ENCODE data around the gene EBF3. TPM values are rescaled to one million over a fixed set of nuclear protein-coding genes. Genes with fewer than 3 reads are reported as not detected.

EBF3 gene
- total RNA-seq, 1 donor from 2014 or later = 0.07 TPM

DNA sequence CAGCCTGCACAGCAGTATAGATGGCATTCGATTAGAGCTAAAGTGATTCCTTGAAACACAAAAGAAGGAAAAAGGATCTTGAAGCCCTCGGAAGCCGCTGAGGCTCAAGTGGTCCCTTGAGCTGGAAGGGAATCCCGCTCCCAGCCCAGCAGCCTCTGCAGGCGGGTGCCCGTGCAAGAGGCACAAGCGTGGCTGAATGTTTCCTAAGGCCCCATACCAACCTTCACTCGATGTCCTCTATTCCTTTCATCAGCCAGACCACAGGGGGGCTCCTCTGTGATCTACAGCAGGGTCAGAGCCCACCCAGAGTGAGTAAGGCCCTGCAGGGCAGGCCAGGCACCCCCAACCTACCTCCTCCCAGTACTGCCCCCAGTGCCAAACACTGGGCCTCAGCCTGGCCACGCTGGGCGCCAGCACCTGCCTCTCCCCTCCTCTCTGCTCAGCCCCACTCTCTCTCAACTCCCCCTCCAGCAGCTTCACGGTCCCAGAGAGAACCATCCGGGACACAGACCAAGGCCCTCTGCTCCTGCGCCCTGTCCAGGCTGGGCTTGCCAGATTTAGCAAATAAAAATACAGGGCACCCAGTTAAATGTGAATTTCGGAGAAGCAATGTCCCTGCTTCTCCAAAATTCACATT lies 30.5 kb downstream of the EBF3 start:
- DNase-seq (ENCODE audit: low read depth) (no peak), FAIRE-seq (no peak)
- Histone ChIP-seq H3K36me3 (ENCODE audit: insufficient read depth, low read length) (no peaks in the 10 kb centered on the region), H3K4me2 (ENCODE audit: low read length) (no peak overlapping the region), H3K27me3 (ENCODE audit: insufficient read depth, low read length) (no peaks in the 10 kb centered on the region), H4K20me1 (ENCODE audit: insufficient read depth, low read length) (no peaks in the 10 kb centered on the region), H3K27ac (ENCODE audit: low read depth, low read length) (no peak overlapping the region), H2AFZ (ENCODE audit: low read depth, low read length) (no peak overlapping the region), H3K9me3 (ENCODE audit: insufficient read depth, low read depth, low read length) (no peaks in the 10 kb centered on the region), H3K4me1 (ENCODE audit: insufficient read depth, low read length) (no peaks in the 10 kb centered on the region), H3K4me3 (ENCODE audit: insufficient read depth, low read depth, low read length) (no peak overlapping the region), H3K79me2 (ENCODE audit: insufficient read depth, low read length) (no peaks in the 10 kb centered on the region), H3K9ac (ENCODE audit: low read length) (no peak overlapping the region)
- Mint-ChIP-seq H3K27ac (ENCODE audit: unreplicated experiment) (no peak overlapping the region), H3K36me3 (ENCODE audit: low read depth, unreplicated experiment) (no peaks in the 10 kb centered on the region), H3K4me3 (ENCODE audit: unreplicated experiment) (no peak overlapping the region), H3K9me3 (ENCODE audit: unreplicated experiment) (no peaks in the 10 kb centered on the region), H3K4me1 (ENCODE audit: low read depth, unreplicated experiment) (no peaks in the 10 kb centered on the region), H3K27me3 (ENCODE audit: low read depth, unreplicated experiment) (peaks cover 43% of the 10 kb centered on the region)
- no peak for TF ChIP-seq EZH2 (IDR thresholded peaks at IDR 0.05; ENCODE audit: insufficient read depth, low read length)
- TF ChIP-seq, protein P1, sequence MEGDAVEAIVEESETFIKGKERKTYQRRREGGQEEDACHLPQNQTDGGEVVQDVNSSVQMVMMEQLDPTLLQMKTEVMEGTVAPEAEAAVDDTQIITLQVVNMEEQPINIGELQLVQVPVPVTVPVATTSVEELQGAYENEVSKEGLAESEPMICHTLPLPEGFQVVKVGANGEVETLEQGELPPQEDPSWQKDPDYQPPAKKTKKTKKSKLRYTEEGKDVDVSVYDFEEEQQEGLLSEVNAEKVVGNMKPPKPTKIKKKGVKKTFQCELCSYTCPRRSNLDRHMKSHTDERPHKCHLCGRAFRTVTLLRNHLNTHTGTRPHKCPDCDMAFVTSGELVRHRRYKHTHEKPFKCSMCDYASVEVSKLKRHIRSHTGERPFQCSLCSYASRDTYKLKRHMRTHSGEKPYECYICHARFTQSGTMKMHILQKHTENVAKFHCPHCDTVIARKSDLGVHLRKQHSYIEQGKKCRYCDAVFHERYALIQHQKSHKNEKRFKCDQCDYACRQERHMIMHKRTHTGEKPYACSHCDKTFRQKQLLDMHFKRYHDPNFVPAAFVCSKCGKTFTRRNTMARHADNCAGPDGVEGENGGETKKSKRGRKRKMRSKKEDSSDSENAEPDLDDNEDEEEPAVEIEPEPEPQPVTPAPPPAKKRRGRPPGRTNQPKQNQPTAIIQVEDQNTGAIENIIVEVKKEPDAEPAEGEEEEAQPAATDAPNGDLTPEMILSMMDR (IDR thresholded peaks at IDR 0.05; ENCODE audit: insufficient read depth, low read depth, low read length) = no peak

DNA sequence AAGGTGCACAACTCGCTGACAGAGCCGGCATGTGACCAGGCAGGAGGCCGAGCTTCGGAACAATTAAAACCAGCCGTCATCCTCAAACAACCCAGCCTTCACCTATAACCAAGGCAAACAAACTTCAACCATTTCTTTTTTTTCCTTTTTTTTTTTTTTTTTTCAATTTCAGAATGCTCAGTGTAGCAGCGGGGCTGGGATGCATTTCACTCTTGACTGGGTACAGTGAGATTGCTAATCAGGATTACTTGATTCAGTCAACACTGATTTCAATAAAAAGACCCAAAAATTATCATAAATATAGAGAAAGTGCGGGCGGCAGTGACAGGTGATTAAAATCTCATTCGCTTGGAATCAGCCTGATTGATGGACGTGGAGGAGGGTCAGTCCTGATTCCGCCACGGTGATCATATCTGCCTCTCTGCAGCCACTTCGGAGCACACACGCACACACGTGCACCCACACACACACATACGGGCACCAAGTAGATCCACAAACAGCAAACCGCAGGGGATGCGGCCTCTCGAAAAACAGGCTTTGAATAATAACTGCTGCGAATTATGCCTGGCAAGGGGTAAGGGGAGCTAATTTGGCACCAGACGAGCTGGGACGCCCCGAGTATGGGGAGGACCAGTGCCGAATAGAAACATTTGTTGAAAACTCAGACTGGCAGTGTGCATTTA lies 31.2 kb downstream of the EBF3 start:
- Histone ChIP-seq H3K4me2 (ENCODE audit: low read length) (no peak overlapping the region), H3K27me3 (ENCODE audit: insufficient read depth, low read length) (no peaks in the 10 kb centered on the region), H3K27ac (ENCODE audit: low read depth, low read length) (no peak overlapping the region), H3K9me3 (ENCODE audit: insufficient read depth, low read depth, low read length) (no peaks in the 10 kb centered on the region), H3K4me3 (ENCODE audit: insufficient read depth, low read depth, low read length) (no peak overlapping the region), H3K36me3 (ENCODE audit: insufficient read depth, low read length) (no peaks in the 10 kb centered on the region), H3K9ac (ENCODE audit: low read length) (no peak overlapping the region), H3K79me2 (ENCODE audit: insufficient read depth, low read length) (no peaks in the 10 kb centered on the region), H3K4me1 (ENCODE audit: insufficient read depth, low read length) (no peaks in the 10 kb centered on the region), H2AFZ (ENCODE audit: low read depth, low read length) (no peak overlapping the region), H4K20me1 (ENCODE audit: insufficient read depth, low read length) (no peaks in the 10 kb centered on the region)
- TF ChIP-seq, protein P1 (IDR thresholded peaks at IDR 0.05; ENCODE audit: insufficient read depth, low read depth, low read length) = no peak
- TF ChIP-seq EZH2 (IDR thresholded peaks at IDR 0.05; ENCODE audit: insufficient read depth, low read length) = no peak
- FAIRE-seq (no peak), DNase-seq (ENCODE audit: low read depth) (no peak)
- peaks cover 39% of the 10 kb centered on the region for H3K27me3 Mint-ChIP-seq (ENCODE audit: low read depth, unreplicated experiment)
- no peaks in the 10 kb centered on the region for H3K9me3 Mint-ChIP-seq (ENCODE audit: unreplicated experiment)
- H3K4me3 Mint-ChIP-seq (ENCODE audit: unreplicated experiment) = no peak overlapping the region
- H3K36me3 Mint-ChIP-seq (ENCODE audit: low read depth, unreplicated experiment) = no peaks in the 10 kb centered on the region
- H3K4me1 Mint-ChIP-seq (ENCODE audit: low read depth, unreplicated experiment) = no peaks in the 10 kb centered on the region
- H3K27ac Mint-ChIP-seq (ENCODE audit: unreplicated experiment) = no peak overlapping the region

DNA sequence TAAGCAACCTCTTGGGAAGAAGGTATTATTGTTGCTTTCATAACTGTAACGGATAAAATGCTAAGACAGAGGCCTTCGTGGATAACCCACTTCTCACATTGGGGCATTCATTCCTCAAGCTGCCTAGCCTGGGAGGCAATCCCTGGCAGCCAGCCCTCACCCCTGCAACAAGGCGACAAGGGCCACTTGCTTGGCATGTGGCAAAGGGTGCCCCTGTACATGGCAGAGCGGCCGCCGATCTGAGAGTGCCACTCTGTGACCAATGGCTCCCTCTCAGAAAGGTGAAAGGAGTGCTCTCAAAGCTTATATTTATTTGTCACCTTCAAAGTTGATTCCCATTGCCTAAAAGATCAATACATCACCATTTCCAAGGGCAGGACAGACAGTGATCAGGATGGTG lies 31.9 kb downstream of the EBF3 start:
- Histone ChIP-seq H3K4me3 (ENCODE audit: insufficient read depth, low read depth, low read length) (no peak overlapping the region), H4K20me1 (ENCODE audit: insufficient read depth, low read length) (no peaks in the 10 kb centered on the region), H3K27me3 (ENCODE audit: insufficient read depth, low read length) (no peaks in the 10 kb centered on the region), H3K4me1 (ENCODE audit: insufficient read depth, low read length) (no peaks in the 10 kb centered on the region), H3K27ac (ENCODE audit: low read depth, low read length) (no peak overlapping the region), H3K9me3 (ENCODE audit: insufficient read depth, low read depth, low read length) (no peaks in the 10 kb centered on the region), H3K9ac (ENCODE audit: low read length) (no peak overlapping the region), H3K79me2 (ENCODE audit: insufficient read depth, low read length) (no peaks in the 10 kb centered on the region), H3K4me2 (ENCODE audit: low read length) (no peak overlapping the region), H2AFZ (ENCODE audit: low read depth, low read length) (no peak overlapping the region), H3K36me3 (ENCODE audit: insufficient read depth, low read length) (no peaks in the 10 kb centered on the region)
- TF ChIP-seq EZH2 (IDR thresholded peaks at IDR 0.05; ENCODE audit: insufficient read depth, low read length) = no peak
- TF ChIP-seq, protein P1 (IDR thresholded peaks at IDR 0.05; ENCODE audit: insufficient read depth, low read depth, low read length) = no peak
- Mint-ChIP-seq H3K27ac (ENCODE audit: unreplicated experiment) (no peak overlapping the region), H3K4me1 (ENCODE audit: low read depth, unreplicated experiment) (no peaks in the 10 kb centered on the region), H3K27me3 (ENCODE audit: low read depth, unreplicated experiment) (peaks cover 38% of the 10 kb centered on the region), H3K9me3 (ENCODE audit: unreplicated experiment) (no peaks in the 10 kb centered on the region), H3K36me3 (ENCODE audit: low read depth, unreplicated experiment) (no peaks in the 10 kb centered on the region), H3K4me3 (ENCODE audit: unreplicated experiment) (no peak overlapping the region)
- FAIRE-seq (no peak), DNase-seq (ENCODE audit: low read depth) (no peak)

Measured in astrocyte (in vitro differentiated cells and primary cell).